Ammon's horn (tissue), 1 donor: ENCODE results near the gene TTLL9.
"Not testable (repeated sequence)": the region's sequence is repeated elsewhere in the genome, so short reads cannot be mapped to it uniquely, and the experiment has no call there.

Source experiments
- DNase-seq: peaks from one replicate; pipeline ENCODE4 v3.0.0-alpha.2; 2016; ENCODE audit warnings: low spot score

TTLL9 gene

GRCh38 chr20:31918466-31919105, 48.2 kb downstream of the TTLL9 start:
- DNase-seq: no peak

- no peak for DNase-seq
Measured at GRCh38 chr20:31919410-31920155, 49.1 kb downstream of the TTLL9 start.

DNA sequence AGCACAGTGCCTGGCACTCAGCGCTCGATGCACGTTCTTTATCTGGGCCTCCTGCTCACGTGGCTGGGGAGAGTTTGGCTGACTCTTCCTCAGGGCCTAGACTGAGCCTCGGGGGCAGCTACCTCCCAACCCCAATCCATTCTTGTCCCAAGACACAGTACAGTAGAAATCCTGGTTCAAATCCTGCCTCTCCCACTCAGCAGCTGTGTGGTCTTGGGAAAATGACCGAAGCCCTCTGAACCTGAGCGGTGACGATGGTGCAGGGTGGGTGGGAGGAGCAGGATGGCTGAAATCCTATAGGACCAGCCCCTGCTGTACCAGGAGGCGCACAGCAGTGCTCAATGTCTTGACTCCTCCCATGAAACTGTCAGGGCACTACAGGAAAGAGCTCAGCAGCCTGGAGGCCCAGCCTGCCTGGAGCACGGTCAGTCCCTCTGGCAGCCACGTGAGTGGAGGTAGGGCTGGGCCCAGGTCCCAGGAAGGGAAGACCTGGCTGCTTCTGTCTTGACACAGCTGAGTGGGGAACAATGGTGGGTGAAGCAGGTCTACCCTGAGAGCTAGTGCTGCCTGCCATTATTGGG, 49.9 kb downstream of the TTLL9 start:
- DNase-seq: no peak

GRCh38 chr20:31921480-31921879, 51.0 kb downstream of the TTLL9 start:
- not testable (repeated sequence) for DNase-seq

GRCh38 chr20:31922181-31922580, 51.7 kb downstream of the TTLL9 start:
- DNase-seq: no peak

GRCh38 chr20:31922588-31922987, 52.2 kb downstream of the TTLL9 start:
- no peak for DNase-seq

DNA sequence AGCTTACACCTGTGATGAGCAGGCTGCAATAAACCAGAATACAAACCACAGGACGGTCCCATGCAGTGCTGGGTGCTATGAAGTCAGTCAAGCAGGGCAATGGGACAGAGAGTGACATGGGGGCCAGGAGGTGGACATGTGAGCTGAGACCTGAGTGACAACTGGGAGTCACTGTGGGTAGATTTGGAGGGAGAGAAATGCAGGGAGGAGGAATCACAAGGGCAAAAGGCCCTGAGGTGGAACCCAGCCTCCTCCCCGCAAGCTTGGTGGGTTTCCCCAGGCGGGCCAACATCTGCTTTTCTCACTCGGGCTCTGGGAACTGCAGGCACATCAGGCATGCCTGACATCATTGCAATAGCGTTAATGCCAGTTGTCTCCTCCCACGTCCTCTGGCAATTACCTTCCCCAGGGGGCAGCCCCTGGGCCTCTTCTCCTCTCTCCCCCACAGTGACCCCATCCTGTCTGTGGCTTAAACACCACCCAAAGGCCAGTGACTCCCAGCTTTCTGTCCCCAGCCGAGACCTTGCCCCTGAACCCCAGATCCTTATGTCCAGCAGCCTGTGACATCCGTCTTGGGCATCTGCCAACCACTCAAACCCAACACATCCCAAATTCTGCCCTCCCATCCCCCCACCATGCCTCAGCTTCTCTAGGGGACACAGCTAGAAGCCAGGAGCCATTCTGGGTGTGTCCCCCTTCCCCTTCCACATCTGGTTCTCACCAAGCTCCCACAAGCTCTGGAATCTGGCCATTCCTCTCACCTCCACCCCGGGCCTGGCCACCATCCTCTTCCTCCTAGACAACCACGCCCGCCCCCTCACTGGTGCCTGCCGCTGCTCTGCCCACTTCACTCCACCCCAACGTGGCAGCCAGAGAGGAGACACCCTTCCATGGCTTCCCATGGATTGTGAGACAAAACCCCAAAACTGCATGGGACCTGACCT, 53.2 kb downstream of the TTLL9 start:
- DNase-seq: no peak

DNA sequence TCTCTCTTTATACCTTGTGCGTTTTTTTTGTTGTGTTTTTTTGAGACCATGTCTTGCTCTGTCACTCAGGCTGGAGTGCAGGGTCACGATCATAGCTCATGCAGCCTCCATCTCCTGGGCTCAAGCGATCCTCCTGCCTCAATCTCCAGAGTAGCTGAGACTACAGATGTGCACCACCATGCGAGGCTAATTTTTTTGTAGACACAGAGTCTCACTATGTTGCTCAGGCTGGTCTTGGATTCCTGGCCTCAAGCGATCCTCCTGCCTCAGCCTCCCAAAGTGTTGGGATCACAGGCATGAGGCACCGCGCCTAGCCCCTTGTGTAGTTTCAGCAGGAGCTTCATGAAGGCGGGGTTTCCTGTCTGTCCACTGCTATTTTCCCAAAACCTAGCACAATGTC, 54.1 kb downstream of the TTLL9 start:
- DNase-seq: no peak

- DNase-seq: no peak
Measured at GRCh38 chr20:31925631-31926030, 55.2 kb downstream of the TTLL9 start.

DNA sequence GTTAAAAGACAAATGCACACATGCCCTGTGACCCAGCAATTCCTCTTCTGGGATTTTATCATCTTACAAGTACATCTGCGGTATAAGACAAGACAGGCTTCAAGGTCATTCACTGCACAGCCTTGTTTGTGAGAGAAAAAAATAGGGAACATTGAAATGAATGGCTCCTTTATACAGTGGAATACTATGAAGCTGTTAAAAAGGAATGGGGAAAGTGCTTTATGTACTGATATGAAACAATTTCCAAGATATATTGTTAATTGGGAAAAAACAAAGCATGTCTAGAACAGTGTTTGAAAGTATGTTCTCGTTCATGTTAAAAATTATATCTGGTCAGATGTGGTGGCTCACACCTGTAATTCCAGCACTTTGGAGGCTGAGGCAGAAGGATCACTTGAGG, 56.1 kb downstream of the TTLL9 start:
- DNase-seq: no peak

GRCh38 chr20:31927627-31928159, 57.3 kb downstream of the TTLL9 start:
- no peak for DNase-seq

GRCh38 chr20:31929631-31930030, 59.2 kb downstream of the TTLL9 start:
- not testable (repeated sequence) for DNase-seq

- DNase-seq: no peak
Measured at GRCh38 chr20:31930779-31931178, 60.3 kb downstream of the TTLL9 start.

- DNase-seq: no peak
Measured at GRCh38 chr20:31933698-31934097, 63.3 kb downstream of the TTLL9 start.

DNA sequence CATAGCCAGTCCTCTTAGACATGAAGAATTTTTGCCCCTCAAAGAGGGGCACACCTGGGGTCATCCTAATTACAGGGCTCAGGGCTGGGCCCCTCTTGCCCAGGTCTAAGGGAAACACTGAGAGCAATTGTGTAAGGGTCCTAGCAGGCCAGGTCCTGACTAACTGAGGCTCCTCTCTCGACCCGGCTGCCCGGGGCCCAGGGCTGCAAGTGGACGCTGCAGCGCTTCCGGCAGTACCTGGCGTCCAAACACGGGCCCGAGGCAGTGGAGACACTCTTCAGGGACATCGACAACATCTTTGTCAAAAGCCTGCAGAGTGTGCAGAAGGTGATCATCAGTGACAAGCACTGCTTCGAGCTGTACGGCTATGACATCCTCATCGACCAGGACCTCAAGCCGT, 64.1 kb downstream of the TTLL9 start:
- no peak for DNase-seq

DNA sequence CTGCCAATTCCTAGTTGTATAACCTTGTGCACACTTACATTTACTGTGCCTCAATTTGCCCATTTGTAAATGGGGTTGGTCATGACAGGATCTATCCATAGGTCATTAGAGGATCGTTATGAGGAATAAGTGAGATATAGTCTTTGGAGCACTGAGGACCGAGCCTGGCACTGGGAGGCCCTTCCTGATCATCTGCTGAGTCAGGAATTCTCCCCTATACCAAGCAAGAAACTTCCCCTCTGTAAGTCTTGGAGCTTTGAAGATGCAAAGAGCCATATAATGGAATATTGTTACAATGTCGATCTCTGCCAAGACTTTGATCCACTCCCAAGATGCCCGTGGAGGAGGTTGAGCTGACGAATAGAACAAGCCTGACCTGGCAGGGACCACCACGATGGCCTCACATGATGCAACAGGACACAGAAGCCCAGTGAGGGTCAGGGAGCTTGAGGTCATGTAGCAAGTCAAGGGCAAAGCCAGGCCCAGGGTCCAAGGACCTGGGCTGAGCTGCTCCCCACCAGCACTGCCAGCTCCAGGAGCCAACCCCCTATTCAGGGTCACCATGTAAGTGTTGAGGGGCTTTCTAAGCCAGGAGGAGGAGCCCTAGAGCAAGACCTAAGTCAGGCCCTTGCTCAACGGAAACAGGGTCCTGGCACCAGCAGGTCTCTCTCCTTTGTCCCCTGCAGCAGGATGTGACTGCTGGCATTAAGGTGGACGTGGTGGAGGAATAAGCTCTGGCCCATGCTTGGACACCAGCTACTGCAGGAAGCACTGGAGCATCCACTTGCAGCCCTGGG, 64.7 kb downstream of the TTLL9 start:
- DNase-seq: no peak

- no peak for DNase-seq
Measured at GRCh38 chr20:31936420-31936819, 66.0 kb downstream of the TTLL9 start.

DNA sequence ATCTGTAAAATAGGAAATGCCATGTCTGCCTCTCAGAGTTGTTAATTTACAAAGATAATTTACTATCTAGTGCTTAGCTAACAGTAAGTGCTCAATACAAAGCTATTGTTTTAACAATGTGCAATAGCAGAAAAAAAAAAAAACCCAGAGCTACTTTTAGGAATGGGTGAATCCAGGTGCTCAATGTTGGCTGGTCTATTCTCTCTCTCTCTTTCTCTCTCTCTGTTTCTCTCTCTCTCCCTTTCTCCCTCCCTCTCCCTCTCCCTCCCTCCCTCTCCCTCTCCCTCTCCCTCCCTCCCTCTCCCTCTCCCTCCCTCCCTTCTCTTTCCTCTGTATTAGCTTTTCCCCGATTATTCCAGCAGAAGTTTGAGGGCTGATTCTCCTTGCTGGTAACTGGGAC, 67.4 kb downstream of the TTLL9 start:
- DNase-seq: no peak

DNA sequence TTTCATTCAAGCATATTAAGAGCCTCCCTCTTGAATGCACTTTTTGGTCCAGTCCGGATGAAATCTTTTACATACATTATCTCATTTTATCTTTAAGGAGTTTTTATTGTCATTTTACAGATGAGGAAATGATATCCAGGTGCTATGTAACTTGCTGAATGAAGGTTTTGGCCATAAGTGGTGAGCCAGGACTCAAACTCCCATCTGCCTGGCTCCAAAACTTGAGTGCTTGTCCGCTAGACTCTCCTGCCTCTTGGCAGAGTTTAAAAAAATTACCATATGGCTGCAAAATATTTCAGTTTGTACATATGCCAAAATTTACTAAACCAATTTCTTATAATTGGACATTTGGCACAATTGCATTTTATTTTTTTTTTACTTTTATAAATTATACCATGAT, 69.2 kb downstream of the TTLL9 start:
- no peak for DNase-seq

- peak; percentile 67 for DNase-seq
Measured at GRCh38 chr20:31943052-31943471, 72.6 kb downstream of the TTLL9 start.

- no peak for DNase-seq
Measured at GRCh38 chr20:31945319-31945718, 74.9 kb downstream of the TTLL9 start.
